Fibroblast of the conjunctiva (primary cell): Measurements from ENCODE around the gene MATN1.

Source experiments
- DNase-seq: peaks from one replicate; pipeline ENCODE4 v3.0.0-alpha.2; 2010; ENCODE audit warnings: low read depth

MATN1 gene

GRCh38 chr1:30757352-30758120 is 34.2 kb upstream of the MATN1 start, which contains the start of gene LAPTM5:
Gene LAPTM5 (minus strand): TSS chr1:30757774. CDS start chr1:30757745, 29 bp downstream.
- no peak for DNase-seq

- DNase-seq, result no peak
Measured at GRCh38 chr1:30756545-30757351, 33.4 kb upstream of the MATN1 start.

GRCh38 chr1:30756206-30756544 is 32.8 kb upstream of the MATN1 start:
- DNase-seq, result no peak

- DNase-seq, result no peak
Measured at GRCh38 chr1:30755746-30756145, 32.4 kb upstream of the MATN1 start.

- DNase-seq, result no peak
Measured at GRCh38 chr1:30755334-30755733, 31.9 kb upstream of the MATN1 start.

- no peak for DNase-seq
Measured at GRCh38 chr1:30754684-30755171, 31.3 kb upstream of the MATN1 start.

- DNase-seq, result no peak
Measured at GRCh38 chr1:30753660-30754123, 30.3 kb upstream of the MATN1 start.

GRCh38 chr1:30753118-30753517 is 29.7 kb upstream of the MATN1 start:
- DNase-seq, result no peak

- no peak for DNase-seq
Measured at GRCh38 chr1:30752651-30752908, 29.2 kb upstream of the MATN1 start.

GRCh38 chr1:30751830-30752650 is 28.7 kb upstream of the MATN1 start:
- no peak for DNase-seq

GRCh38 chr1:30750731-30751291 is 27.4 kb upstream of the MATN1 start:
- DNase-seq, result no peak

GRCh38 chr1:30749691-30750583 is 26.6 kb upstream of the MATN1 start:
- DNase-seq, result no peak

- DNase-seq, result no peak
Measured at GRCh38 chr1:30748699-30749401, 25.5 kb upstream of the MATN1 start.

GRCh38 chr1:30748098-30748698 is 24.8 kb upstream of the MATN1 start:
- DNase-seq, result peak; percentile 21

- DNase-seq, result no peak
Measured at GRCh38 chr1:30747033-30748008, 23.9 kb upstream of the MATN1 start.

GRCh38 chr1:30746212-30747032 is 23.0 kb upstream of the MATN1 start:
- DNase-seq, result no peak

GRCh38 chr1:30745834-30746208 is 22.4 kb upstream of the MATN1 start:
- DNase-seq, result no peak
